K562 (cell line): ENCODE measurements around the gene EPM2A. TPM values are rescaled to one million over a fixed set of nuclear protein-coding genes. Genes with fewer than 3 reads are reported as not detected.

Experiments
- ATAC-seq: fragments of 200-7000 bp; cut with Tn5 transposase; 3 replicates; pipeline ENCODE4 v1.9.1; 2020; ENCODE audit warnings: moderate library complexity
- BruUV-seq: library from RNA; stranded (reverse); fragments of 400-500 nt; replicated peaks from 2 replicates; lab custom pipeline; 2021; lab: Mats Ljungman, UMichigan
- CTCF ChIA-PET: fragments of 300-600 bp; formaldehyde crosslinking; extraction: SDS; loops from one replicate; lab custom pipeline; 2021; ENCODE audit warnings: low intra/inter-chr PET ratio; lab: Yijun Ruan, JAX
- POLR2A ChIA-PET: fragments of 300-600, 350-650 bp; sonication (Branson Sonifier 250); formaldehyde crosslinking; extraction: SDS; loops from one replicate; lab custom pipeline; 2021; ENCODE audit warnings: antibody characterized with exemption, inconsistent platforms; lab: Yijun Ruan, JAX
- DNase-seq, 4 experiments: peaks; one replicate each; pipeline versions ENCODE4 v3.0.0 to v3.0.0-alpha.2; 2011 to 2018; ENCODE audit warnings: low spot score in 3 of 4, mixed read lengths in 3 of 4; ENCODE audit errors: extremely low read depth in 1 of 4
- FAIRE-seq: peaks from 2 replicates; lab custom pipeline; 2011; peaks lifted over from hg19 to GRCh38; lab: Jason Lieb, UNC
- H2AFZ ChIP-seq: 2 replicates; pipeline ENCODE4 v1.6.0; 2011; ENCODE audit warnings: low read depth, low read length, control low read depth, inconsistent platforms
- H3K27ac ChIP-seq: fragments of 200-600 bp; 3 replicates; pipeline ENCODE4 v1.8.0; 2011; ENCODE audit warnings: low read depth, mild to moderate bottlenecking, control low read depth, inconsistent platforms, low read length, moderate library complexity, mixed read lengths; ENCODE audit errors: extremely low read depth
- H3K27me3 ChIP-seq, 2 experiments: fragments of 300-600 bp in 1 of 2; 2 replicates in 1 of 2; 3 replicates in 1 of 2; pipeline versions ENCODE4 v1.6.0 to v1.8.0; 2011; ENCODE audit warnings: inconsistent platforms in 2 of 2, low read length in 2 of 2, mild to moderate bottlenecking in 1 of 2, mixed read lengths in 1 of 2, moderate library complexity in 1 of 2; ENCODE audit not compliant: control insufficient read depth in 2 of 2, insufficient read depth in 2 of 2
- H3K36me3 ChIP-seq: fragments of 300-600 bp; 3 replicates; pipeline ENCODE4 v1.8.0; 2011; ENCODE audit warnings: mild to moderate bottlenecking, low read length, inconsistent platforms; ENCODE audit not compliant: control insufficient read depth, insufficient read depth
- H3K4me1 ChIP-seq, 2 experiments: fragments of 200-600 bp in 1 of 2; replicated peaks in 1 of 2; 2 replicates in 1 of 2; 3 replicates in 1 of 2; pipeline versions ENCODE4 v1.5.1 to v1.8.0; 2011; ENCODE audit warnings: inconsistent platforms in 2 of 2, low read length in 2 of 2, mild to moderate bottlenecking in 1 of 2, mixed read lengths in 1 of 2, moderate library complexity in 1 of 2; ENCODE audit not compliant: control insufficient read depth in 2 of 2, insufficient read depth in 2 of 2
- H3K4me2 ChIP-seq: 2 replicates; pipeline ENCODE4 v1.6.1; 2011; ENCODE audit warnings: low read length, control low read depth, inconsistent platforms, mixed read lengths; ENCODE audit not compliant: insufficient read depth
- H3K4me3 ChIP-seq: fragments of 200-600 bp; sonication (generic), shearing (Covaris generic); 2 replicates; pipeline ENCODE4 v1.5.1; 2016; ENCODE audit warnings: control low read depth, inconsistent platforms
- H3K79me2 ChIP-seq: fragments of 200-600 bp; 3 replicates; pipeline ENCODE4 v1.8.0; 2011; ENCODE audit warnings: low read length, inconsistent platforms; ENCODE audit not compliant: control insufficient read depth, insufficient read depth
- H3K9ac ChIP-seq, 2 experiments: 2 replicates each; pipeline versions ENCODE4 v1.6.0 to v1.6.1; 2011; ENCODE audit warnings: low read depth in 2 of 2, low read length in 2 of 2, control low read depth in 1 of 2, inconsistent platforms in 1 of 2, mild to moderate bottlenecking in 1 of 2, mixed read lengths in 1 of 2; ENCODE audit not compliant: insufficient read depth in 1 of 2
- H3K9me1 ChIP-seq: one replicate; pipeline ENCODE4 v1.6.0; 2011; ENCODE audit warnings: inconsistent platforms, mild to moderate bottlenecking, low read length, moderate library complexity; ENCODE audit not compliant: control insufficient read depth, insufficient read depth
- H3K9me3 ChIP-seq: replicated peaks from 2 replicates; pipeline ENCODE4 v1.5.1; 2011; ENCODE audit warnings: low read depth, low read length, inconsistent platforms; ENCODE audit not compliant: control insufficient read depth, insufficient read depth
- H4K20me1 ChIP-seq: replicated peaks from 2 replicates; pipeline ENCODE4 v1.6.1; 2011; ENCODE audit warnings: low read length, inconsistent platforms, mixed read lengths; ENCODE audit not compliant: control insufficient read depth, insufficient read depth
- HDAC6 ChIP-seq: IDR thresholded peaks from 2 replicates; pipeline ENCODE4 v1.6.1; 2012; ENCODE audit warnings: low read depth, mild to moderate bottlenecking, control low read depth, inconsistent platforms, low read length, moderate library complexity
- HDGF ChIP-seq: fragments of 450-650 bp; IDR thresholded peaks from 2 replicates; pipeline ENCODE4 v1.6.1; 2016
- KLF13 ChIP-seq: fragments of 450-650 bp; IDR thresholded peaks from 2 replicates; pipeline ENCODE4 v1.6.1; 2016; ENCODE audit warnings: missing genetic modification characterization, low read depth, mild to moderate bottlenecking, missing compliant biosample characterization, moderate library complexity, borderline replicate concordance
- MEF2D ChIP-seq: conservative IDR thresholded peaks from 2 replicates; pipeline ENCODE4 v1.6.1; 2016; ENCODE audit warnings: low read depth, missing genetic modification characterization, missing compliant biosample characterization
- NCOA6 ChIP-seq: fragments of 450-650 bp; IDR thresholded peaks from 2 replicates; pipeline ENCODE4 v1.6.1; 2017; ENCODE audit warnings: mild to moderate bottlenecking
- NEUROD1 ChIP-seq: fragments of 150-350 bp; IDR thresholded peaks from 2 replicates; pipeline ENCODE4 v1.6.1; 2014; ENCODE audit warnings: borderline replicate concordance, low read length, low read depth; ENCODE audit not compliant: partially characterized antibody
- RAD51 ChIP-seq: fragments of 450-650 bp; IDR thresholded peaks from 2 replicates; pipeline ENCODE4 v1.7.1; 2016; ENCODE audit warnings: low read depth, mild to moderate bottlenecking, borderline replicate concordance
- RBM14 ChIP-seq: fragments of 200-400 bp; formaldehyde crosslinking; IDR thresholded peaks from 2 replicates; pipeline ENCODE4 v1.6.1; 2018; ENCODE audit warnings: low read depth, mild to moderate bottlenecking, low read length, moderate library complexity, borderline replicate concordance; ENCODE audit not compliant: insufficient read depth
- SIN3A ChIP-seq, 2 experiments: fragments of 150-350 bp in 1 of 2; IDR thresholded peaks; 2 replicates each; pipeline ENCODE4 v1.6.1; 2011 to 2016; ENCODE audit warnings: borderline replicate concordance in 2 of 2, low read depth in 2 of 2, low read length in 2 of 2, mild to moderate bottlenecking in 2 of 2, moderate library complexity in 2 of 2; ENCODE audit not compliant: control insufficient read depth in 1 of 2
- SIX5 ChIP-seq, 2 experiments: IDR thresholded peaks; 2 replicates each; pipeline ENCODE4 v1.6.1; 2011; ENCODE audit warnings: low read length in 2 of 2, borderline replicate concordance in 1 of 2, low read depth in 1 of 2, mild to moderate bottlenecking in 1 of 2, moderate library complexity in 1 of 2; ENCODE audit not compliant: insufficient read depth in 1 of 2
- SOX6 ChIP-seq: fragments of 450-650 bp; IDR thresholded peaks from 2 replicates; pipeline ENCODE4 v1.6.1; 2014; ENCODE audit warnings: mild to moderate bottlenecking
- SREBF1 ChIP-seq: fragments of 150-350 bp; IDR thresholded peaks from 2 replicates; pipeline ENCODE4 v1.6.1; 2014; ENCODE audit warnings: antibody characterized with exemption, low read depth, low read length, borderline replicate concordance
- TCF3 ChIP-seq: sonication (generic); formaldehyde crosslinking; IDR thresholded peaks from 2 replicates; pipeline ENCODE4 v1.4.0; 2020; ENCODE audit warnings: mild to moderate bottlenecking, missing genetic modification reagents
- ZNF311 ChIP-seq: fragments of 250-450 bp; sonication (Bioruptor Pico); IDR thresholded peaks from 2 replicates; pipeline ENCODE4 v1.4.0; 2020; ENCODE audit warnings: mild to moderate bottlenecking, moderate library complexity
- ZNF584 ChIP-seq: fragments of 200-800 bp; sonication (Bioruptor generic); IDR thresholded peaks from 2 replicates; pipeline ENCODE4 v1.6.1; 2016; ENCODE audit warnings: low read depth, mild to moderate bottlenecking, missing genetic modification characterization, missing compliant biosample characterization
- ZSCAN32 ChIP-seq: fragments of 450-650 bp; formaldehyde crosslinking; IDR thresholded peaks from 2 replicates; pipeline ENCODE4 v1.4.0; 2020; ENCODE audit warnings: mild to moderate bottlenecking, moderate library complexity
- WGBS: fragments of 100-300 bp; shearing (Covaris generic); methylation state at CpG from one replicate; pipeline ENCODE4 v1.1.6; 2016; ENCODE audit warnings: low coverage, mixed read lengths; ENCODE audit not compliant: insufficient coverage; ENCODE audit errors: missing lambda C conversion rate; 5-methylcytosine and 5-hydroxymethylcytosine counted together
- in situ Hi-C: fragments of 300-500 bp; cut with MboI; formaldehyde crosslinking; loops from 4 replicates; pipeline ENCODE4 v1.15.0; 2018; ENCODE audit warnings: inconsistent platforms, mixed read lengths
- intact Hi-C: fragments of 100-400 bp; cut with micrococcal nuclease; formaldehyde crosslinking; loops from 2 replicates; pipeline ENCODE4 v1.14.2; 2022
- polyA plus RNA-seq, 8 experiments: library from polyadenylated mRNA; depleted of rRNA in 4 of 8; stranded (reverse) in 5 of 8; unstranded in 3 of 8; fragments of >200 nt; fragmentation: Nextera tagmentation in 2 of 8; fragmentation: Illumina TruSeq in 1 of 8; extraction: Ambion mirVana in 2 of 8; extraction: Trizol in 1 of 8; gene quantifications; 2 replicates each; pipeline versions ENCODE4 v1.2.1 to v1.2.3, GENCODE V29; 2011 to 2014; ENCODE audit warnings: inconsistent platforms in 1 of 8, missing spikeins in 1 of 8
- total RNA-seq, 7 experiments: library from RNA; depleted of rRNA in 6 of 7; stranded (reverse); fragments of >200 nt in 6 of 7; fragmentation: Illumina TruSeq in 2 of 7; extraction: Trizol in 2 of 7; gene quantifications; 2 replicates each; pipeline versions ENCODE4 v1.2.1 to v1.2.3, GENCODE V29; 2011 to 2021; ENCODE audit warnings: low replicate concordance in 1 of 7
- TF ChIP-seq, protein P1 (sequence below): fragments of 250-450 bp; sonication (Bioruptor Pico); IDR thresholded peaks from 2 replicates; pipeline ENCODE4 v1.9.0; 2021; ENCODE audit warnings: mild to moderate bottlenecking, inconsistent platforms
- TF ChIP-seq, protein P2 (sequence below): fragments of 250-450 bp; sonication (Bioruptor Pico); IDR thresholded peaks from 2 replicates; pipeline ENCODE4 v1.5.1; 2021; ENCODE audit warnings: mild to moderate bottlenecking
- TF ChIP-seq, protein P3 (sequence below): sonication (generic); formaldehyde crosslinking; IDR thresholded peaks from 2 replicates; pipeline ENCODE4 v1.8.0; 2022; ENCODE audit warnings: missing genetic modification reagents, mild to moderate bottlenecking, moderate library complexity, borderline replicate concordance

Gene EPM2A
- total and polyA plus RNA-seq, 9 of the 15 experiments (the other 6 are each of a cell fraction or from before 2014, with no cell fraction given), result 0.35 to 5.3 (median 2.5) TPM

DNA sequence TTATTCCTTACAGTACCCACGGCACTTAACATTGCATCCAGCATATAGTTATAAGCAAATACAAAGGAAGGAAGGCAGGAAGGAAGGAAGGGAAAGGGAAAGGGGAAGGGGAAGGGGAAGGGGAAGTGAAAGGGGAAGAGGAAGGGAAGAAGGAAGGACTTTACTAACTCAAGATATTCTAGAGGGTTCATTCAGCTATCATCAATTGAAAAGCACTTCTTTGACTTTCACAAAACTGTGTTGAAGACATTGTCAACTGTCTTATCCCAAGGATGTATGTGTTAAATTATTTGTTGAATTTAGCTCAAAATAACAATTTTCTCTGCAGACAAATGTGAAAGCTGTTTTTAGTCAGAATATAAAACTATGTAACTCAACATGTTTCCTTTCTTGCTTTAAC, 87.7 kb downstream of the EPM2A start:
- in situ Hi-C loops, result loop anchor here (25.0 kb wide), 1 partner anchor 1060 kb away; no protein-coding TSS in a partner anchor
- no peaks in the 10 kb centered on the region for H3K27me3 ChIP-seq
- H3K4me3 ChIP-seq, result no peak overlapping the region
- H2AFZ ChIP-seq, result no peak overlapping the region
- FAIRE-seq, result no peak
- ATAC-seq, result no peak
- intact Hi-C loops, result no loop called here
- CTCF ChIA-PET, result no interaction called here
- no peaks in the 10 kb centered on the region for H3K36me3 ChIP-seq
- H3K4me1 ChIP-seq, result no peaks in the 10 kb centered on the region
- no peak for DNase-seq
- WGBS, result 0% methylated on average over 1 of the region's 1 CpG
- POLR2A ChIA-PET, result no interaction called here
- no peaks in the 10 kb centered on the region for H3K9me3 ChIP-seq
- no peak overlapping the region for H3K9ac ChIP-seq
- H3K27ac ChIP-seq, result no peak overlapping the region
- H4K20me1 ChIP-seq, result no peaks in the 10 kb centered on the region
- no peaks in the 10 kb centered on the region for H3K79me2 ChIP-seq
- BruUV-seq, result no TSS peak
- TF ChIP-seq, protein P1, sequence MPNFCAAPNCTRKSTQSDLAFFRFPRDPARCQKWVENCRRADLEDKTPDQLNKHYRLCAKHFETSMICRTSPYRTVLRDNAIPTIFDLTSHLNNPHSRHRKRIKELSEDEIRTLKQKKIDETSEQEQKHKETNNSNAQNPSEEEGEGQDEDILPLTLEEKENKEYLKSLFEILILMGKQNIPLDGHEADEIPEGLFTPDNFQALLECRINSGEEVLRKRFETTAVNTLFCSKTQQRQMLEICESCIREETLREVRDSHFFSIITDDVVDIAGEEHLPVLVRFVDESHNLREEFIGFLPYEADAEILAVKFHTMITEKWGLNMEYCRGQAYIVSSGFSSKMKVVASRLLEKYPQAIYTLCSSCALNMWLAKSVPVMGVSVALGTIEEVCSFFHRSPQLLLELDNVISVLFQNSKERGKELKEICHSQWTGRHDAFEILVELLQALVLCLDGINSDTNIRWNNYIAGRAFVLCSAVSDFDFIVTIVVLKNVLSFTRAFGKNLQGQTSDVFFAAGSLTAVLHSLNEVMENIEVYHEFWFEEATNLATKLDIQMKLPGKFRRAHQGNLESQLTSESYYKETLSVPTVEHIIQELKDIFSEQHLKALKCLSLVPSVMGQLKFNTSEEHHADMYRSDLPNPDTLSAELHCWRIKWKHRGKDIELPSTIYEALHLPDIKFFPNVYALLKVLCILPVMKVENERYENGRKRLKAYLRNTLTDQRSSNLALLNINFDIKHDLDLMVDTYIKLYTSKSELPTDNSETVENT (CRISPR knock-in tag), result no peak
- no peak for TF ChIP-seq MEF2D (tag)
- no peak for TF ChIP-seq KLF13
- TF ChIP-seq ZNF584 (CRISPR knock-in tag), result no peak
- no peak for TF ChIP-seq NCOA6
- no peak for TF ChIP-seq ZSCAN32
- TF ChIP-seq, protein P2, sequence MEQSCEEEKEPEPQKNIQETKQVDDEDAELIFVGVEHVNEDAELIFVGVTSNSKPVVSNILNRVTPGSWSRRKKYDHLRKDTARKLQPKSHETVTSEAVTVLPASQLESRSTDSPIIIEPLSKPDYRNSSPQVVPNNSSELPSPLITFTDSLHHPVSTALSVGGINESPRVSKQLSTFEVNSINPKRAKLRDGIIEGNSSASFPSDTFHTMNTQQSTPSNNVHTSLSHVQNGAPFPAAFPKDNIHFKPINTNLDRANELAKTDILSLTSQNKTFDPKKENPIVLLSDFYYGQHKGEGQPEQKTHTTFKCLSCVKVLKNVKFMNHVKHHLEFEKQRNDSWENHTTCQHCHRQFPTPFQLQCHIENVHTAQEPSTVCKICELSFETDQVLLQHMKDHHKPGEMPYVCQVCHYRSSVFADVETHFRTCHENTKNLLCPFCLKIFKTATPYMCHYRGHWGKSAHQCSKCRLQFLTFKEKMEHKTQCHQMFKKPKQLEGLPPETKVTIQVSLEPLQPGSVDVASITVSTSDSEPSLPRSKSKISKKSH, result no peak
- no peak for TF ChIP-seq ZNF311 (CRISPR knock-in tag)
- no peak for TF ChIP-seq SOX6
- no peak for TF ChIP-seq TCF3
- TF ChIP-seq SREBF1, result no peak
- no peak for TF ChIP-seq HDAC6
- TF ChIP-seq RBM14, result no peak
- no peak for TF ChIP-seq SIX5 (IDR thresholded peaks at IDR 0.05; ENCODE audit: borderline replicate concordance in 1 of 2, insufficient read depth in 1 of 2, low read depth in 1 of 2, low read length in 2 of 2)
- TF ChIP-seq, protein P3, sequence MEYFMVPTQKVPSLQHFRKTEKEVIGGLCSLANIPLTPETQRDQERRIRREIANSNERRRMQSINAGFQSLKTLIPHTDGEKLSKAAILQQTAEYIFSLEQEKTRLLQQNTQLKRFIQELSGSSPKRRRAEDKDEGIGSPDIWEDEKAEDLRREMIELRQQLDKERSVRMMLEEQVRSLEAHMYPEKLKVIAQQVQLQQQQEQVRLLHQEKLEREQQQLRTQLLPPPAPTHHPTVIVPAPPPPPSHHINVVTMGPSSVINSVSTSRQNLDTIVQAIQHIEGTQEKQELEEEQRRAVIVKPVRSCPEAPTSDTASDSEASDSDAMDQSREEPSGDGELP, result no peak
- no peak for TF ChIP-seq NEUROD1
- TF ChIP-seq HDGF, result no peak
- no peak for TF ChIP-seq RAD51
- no peak for TF ChIP-seq SIN3A (IDR thresholded peaks at IDR 0.05; ENCODE audit: borderline replicate concordance in 2 of 2, control insufficient read depth in 1 of 2, low read depth in 2 of 2, low read length in 2 of 2)
- no peak overlapping the region for H3K4me2 ChIP-seq
- no peaks in the 10 kb centered on the region for H3K9me1 ChIP-seq
